HG02588 (cell line): ENCODE results near the gene EXT2.

Source experiments
- ATAC-seq: cut with Tn5 transposase; IDR thresholded peaks from one replicate; pipeline ENCODE4 v1.9.1; 2021; ENCODE audit warnings: mild to moderate bottlenecking, moderate library complexity; ENCODE audit not compliant: unreplicated experiment

Gene EXT2

GRCh38 chr11:44263738-44264437 lies 168.4 kb downstream of the EXT2 start:
- ATAC-seq: no peak

GRCh38 chr11:44264438-44264749 lies 168.9 kb downstream of the EXT2 start:
- ATAC-seq: no peak

GRCh38 chr11:44264761-44265160 lies 169.3 kb downstream of the EXT2 start:
- no peak for ATAC-seq

GRCh38 chr11:44266056-44266780 lies 170.7 kb downstream of the EXT2 start:
- ATAC-seq: no peak

- ATAC-seq: no peak
Observed at GRCh38 chr11:44267006-44267749, 171.7 kb downstream of the EXT2 start.

DNA sequence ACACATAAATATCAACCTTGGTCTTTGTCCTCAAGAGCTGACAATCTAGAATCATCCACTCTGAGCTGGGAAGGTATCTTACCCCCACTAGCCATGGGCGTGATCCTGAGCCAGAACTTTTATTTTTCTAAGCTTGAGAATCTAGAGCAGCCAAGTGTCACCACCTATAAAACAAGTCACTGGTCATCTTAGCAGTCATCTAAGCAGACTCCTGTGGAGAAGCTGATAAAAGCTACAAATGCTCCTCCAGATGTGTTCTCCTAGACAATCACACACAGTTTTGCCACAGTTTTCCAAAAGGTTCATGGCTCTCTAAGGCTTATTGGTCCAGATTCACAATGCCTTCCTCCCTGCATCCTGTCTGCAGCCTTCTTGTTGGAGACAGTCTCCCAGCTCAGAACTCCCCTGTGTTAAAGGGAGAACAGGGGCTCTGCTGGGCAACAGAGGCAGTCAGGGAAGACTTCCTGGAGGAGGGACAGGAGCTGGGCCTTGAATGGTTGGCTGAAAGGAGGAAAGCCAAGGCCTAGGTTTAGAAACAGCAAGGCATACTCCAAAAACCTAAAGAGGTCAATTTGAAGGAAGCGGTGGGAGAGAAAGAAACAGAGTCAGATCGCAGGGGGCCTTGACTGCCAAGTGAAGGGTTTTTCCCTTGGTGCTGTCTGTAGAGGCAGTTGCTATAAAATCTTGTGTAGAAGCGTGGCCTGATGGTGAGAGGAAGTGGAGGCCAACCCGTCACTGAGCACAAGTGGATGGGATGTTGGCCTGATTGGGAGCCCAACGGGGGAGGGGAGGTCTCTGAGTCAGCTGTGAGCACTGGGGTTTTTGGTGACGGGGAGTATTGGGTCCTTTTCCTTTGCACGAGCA lies 172.5 kb downstream of the EXT2 start:
- ATAC-seq: no peak

DNA sequence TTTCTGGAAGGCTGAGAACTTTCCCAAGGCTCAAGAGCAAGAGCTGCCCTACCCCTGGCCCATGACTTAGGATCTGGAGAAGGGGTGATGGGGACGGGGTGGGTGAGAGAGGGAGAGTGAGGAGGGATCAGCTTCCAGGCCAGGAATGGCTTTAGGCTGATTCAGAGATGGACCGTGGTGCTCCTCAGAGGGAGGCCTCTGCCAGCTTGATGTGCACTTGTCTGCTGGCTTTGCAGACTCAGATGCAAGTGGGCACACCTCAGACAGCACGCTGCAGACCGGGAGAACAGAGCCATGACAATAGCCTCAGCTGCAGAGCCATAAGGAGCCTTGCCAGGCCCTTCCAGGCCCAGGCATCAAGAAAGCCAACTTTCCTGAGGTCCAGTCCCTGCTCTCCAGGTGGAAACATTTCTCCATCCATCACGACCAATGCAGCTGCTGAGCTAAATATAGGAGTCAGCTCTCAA lies 173.2 kb downstream of the EXT2 start:
- no peak for ATAC-seq

DNA sequence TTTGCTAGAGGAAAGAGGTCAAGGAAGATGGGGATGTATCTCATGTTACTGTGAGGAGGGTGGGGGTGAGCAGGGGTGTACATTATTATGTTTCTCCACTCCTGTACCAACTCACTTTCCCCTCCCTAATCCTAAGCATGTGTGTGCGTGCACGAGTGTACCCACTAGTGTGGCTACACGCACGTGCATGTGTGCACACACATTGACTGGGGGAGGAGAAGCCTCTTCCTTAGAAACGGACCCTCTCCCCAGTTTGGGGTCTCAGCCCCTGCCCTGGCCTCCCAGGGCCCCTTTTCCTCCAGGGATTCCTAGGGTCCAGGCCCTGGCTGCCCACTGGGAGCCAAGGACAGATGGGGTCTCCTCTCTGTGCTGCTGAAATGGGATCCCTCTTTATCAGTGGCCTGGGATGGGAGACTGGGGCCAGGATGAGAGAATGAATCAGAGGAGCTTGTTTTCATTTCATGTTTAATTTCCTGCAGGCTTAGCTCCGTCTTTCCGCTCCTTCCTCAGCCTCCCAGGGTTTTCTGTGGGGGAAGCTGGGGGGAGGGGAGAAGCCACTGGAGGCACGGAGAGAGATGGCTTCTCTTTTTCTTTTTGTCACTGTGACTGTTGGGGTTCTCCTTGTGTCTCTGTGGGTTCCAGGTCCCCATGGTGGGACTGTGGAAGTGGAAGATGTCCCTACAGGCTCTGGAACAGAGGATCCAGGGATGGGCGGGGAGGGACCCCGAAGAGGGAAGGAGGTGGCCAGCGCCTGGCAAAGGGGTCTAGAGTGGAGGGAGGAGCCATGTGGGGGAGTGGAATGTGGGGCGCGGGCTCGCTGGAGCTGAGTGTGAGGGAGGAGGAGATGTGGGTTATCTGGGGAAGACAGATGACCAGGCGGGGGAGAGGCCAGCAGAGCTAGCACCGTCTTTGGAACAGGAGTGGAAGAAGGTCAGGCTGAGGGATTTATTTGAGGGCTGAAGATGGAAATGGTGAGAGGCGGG lies 174.2 kb downstream of the EXT2 start:
- no peak for ATAC-seq

- ATAC-seq: no peak
Observed at GRCh38 chr11:44270403-44271273, 175.2 kb downstream of the EXT2 start.

GRCh38 chr11:44271286-44271685 lies 175.8 kb downstream of the EXT2 start:
- ATAC-seq: no peak

DNA sequence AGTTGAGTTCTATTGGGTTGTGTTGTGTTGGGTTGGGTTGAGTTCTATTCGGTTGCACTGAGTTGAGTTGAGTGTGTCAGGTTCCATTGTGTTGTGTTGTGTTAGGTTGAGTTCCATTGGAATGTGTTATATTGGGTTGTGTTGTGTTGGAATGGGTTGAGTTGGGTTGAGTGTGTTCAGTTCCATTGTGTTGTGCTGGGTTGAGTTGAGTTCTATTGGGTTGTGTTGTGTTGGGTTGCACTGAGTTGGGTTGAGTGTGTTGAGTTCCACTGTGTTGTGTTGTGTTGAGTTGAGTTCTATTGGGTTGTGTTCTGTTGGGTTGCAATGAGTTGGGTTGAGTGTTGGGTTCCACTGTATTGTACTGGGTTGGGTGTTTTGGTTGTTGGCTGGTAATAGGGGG lies 178.9 kb downstream of the EXT2 start:
- no peak for ATAC-seq

GRCh38 chr11:44275241-44275640 lies 179.8 kb downstream of the EXT2 start:
- ATAC-seq: no peak

DNA sequence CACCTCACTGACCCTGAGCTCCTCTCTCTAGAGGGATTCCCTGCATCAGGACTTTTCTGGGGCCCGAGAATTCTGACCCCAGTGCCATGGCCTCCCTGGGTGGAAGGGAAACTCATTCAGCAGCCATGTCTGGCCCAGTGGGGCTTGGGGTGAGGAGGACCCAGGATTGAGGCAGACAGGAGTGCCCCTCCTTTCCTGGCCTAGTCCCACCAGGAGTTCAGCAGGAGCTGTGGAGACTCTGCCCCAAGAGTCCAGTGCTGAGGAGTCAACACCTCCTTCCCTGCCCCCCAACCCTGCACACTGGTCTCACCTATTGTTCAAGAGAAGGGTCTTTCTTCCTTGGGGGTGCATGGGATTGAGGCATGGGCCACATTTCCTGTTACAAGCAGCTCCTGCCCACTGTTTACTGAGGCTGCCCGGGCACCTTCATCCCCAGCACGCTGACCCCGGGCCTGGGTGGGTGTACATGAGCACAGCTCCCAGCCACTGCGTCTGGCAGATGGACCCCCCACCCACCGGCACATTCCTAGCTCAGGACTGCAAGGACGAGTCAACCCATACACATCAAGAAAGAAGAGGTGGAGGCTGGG lies 180.6 kb downstream of the EXT2 start:
- no peak for ATAC-seq

DNA sequence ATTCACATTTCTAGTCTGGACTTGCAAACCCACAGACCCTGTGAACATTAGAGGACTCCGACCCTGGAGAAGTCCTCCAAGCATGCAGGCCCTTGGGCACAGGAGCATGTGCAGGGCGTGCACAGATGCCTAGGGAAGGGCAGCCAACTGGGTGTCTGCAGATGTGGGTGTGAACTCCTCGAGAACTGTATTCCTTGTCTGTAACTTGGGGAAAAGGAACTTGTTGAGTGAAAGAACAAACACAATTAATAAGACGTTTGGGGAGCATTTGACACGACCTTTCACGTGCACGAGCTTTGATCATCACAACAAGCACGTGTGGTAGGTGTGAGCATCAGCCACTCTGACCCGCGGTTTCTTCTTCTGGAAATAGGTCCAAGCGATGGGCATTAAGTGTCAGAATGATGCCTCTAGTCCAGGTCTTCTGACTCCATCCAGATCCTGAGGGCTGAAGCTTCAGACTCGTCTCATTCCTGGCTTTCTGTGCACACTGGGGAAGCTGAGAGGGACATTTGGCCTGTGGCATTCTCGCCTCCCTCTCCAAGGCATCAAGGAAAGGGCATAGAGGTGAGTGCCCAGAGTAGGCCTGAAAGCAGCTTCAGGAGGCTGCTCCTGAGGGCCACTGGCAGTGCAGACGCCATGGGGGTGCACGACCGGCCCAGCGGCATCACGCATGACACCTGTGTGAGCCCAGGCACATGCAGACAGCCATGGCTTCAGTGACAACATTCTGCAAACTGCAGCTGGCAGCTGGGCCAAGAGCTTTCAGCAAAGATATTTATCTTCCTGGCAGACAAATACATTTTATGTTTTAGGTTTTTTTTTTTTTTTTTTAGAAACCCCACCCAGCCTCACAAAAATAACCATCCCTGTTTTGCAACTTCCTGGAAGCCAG lies 182.0 kb downstream of the EXT2 start:
- no peak for ATAC-seq

GRCh38 chr11:44279483-44279882 lies 184.0 kb downstream of the EXT2 start:
- ATAC-seq: no peak

DNA sequence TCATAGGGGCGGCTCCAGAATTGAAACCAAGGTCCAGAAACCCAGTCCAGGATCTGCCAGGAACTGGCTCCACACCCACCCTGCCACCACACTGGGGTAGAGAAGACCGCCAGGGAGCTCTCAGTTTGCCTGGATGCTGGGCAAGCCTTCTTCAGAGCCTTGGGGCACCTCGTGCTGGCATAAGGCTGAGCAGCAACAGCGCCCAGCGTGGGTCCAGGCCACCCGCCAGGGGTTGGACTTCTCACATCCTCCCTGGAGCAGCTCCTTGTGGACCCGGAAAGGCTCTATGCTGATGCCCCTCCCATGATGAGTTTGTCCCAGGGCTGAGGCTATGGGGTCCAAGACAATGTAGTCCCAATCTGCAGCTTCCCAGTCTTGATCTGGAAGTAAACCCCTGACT lies 184.8 kb downstream of the EXT2 start:
- ATAC-seq: no peak

DNA sequence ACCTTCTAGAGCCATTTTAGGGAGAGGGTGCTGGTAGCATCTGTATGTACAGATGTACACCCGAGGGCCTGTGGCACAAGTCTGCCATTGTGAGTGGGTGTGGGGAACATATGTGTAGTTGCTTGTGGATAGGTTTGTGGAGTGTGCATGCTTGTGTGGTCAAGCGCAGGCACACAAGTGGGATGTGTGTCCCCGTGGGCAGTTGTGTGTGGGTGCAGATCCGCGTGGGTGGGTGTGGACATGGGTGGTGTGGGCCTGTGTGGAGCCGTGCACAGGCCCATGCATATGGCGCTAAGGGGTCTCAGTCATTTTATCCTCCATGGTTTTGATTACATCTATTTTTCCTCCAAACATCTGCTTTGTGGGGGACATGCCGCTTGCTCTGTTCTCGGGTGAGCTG lies 185.7 kb downstream of the EXT2 start:
- ATAC-seq: no peak

GRCh38 chr11:44282620-44283019 lies 187.1 kb downstream of the EXT2 start:
- ATAC-seq: no peak
